Stimulated activated CD4-positive, alpha-beta T cell treated with anti-CD3 and anti-CD28 coated beads, TNF-alpha, amount 100 ng/mL, for 4 hours (primary cell): Measurements from ENCODE around the gene CNIH3.

Experiments used
- DNase-seq, 3 experiments: peaks; one replicate each; pipeline ENCODE4 v3.0.0-alpha.2; 2020; ENCODE audit warnings: low read depth in 3 of 3

Gene CNIH3

DNA sequence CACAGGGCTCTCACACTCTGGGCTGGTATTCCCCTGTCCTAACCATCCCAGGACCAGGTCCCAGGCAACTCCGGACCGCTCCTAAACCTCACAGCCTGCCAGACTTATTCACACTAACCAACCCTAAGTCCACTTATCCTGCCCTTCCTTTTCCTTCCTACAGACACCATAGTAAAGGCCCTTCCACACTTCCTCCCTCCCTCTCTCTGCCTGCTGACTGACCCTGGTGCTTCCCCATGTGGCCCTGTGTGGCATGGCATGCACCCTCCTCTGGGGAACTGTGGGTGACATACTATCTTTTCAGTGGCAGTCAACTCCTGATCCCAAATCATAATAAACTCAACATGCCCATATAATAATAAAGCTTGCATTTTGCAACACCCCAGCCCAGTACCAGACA is 158.3 kb downstream of the CNIH3 start:
- no peak for DNase-seq

DNA sequence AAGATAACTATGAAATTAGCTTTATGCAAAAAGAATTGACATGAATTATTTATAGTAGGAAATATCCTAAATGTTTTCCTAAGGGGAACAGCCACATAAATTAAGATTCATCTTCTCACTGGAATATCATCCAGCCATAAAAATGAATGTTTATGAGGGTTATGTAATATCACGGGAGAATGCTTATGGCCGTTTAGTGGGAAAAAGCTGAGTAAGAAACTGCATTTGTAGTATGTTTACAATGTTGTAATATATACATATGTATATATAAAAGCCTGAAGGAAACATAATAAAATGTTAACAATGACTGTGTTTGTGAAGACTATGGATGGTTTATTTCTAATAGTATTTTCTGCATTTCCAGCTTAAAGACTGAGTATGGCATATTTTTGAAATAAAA is 161.1 kb downstream of the CNIH3 start:
- DNase-seq: no peak

DNA sequence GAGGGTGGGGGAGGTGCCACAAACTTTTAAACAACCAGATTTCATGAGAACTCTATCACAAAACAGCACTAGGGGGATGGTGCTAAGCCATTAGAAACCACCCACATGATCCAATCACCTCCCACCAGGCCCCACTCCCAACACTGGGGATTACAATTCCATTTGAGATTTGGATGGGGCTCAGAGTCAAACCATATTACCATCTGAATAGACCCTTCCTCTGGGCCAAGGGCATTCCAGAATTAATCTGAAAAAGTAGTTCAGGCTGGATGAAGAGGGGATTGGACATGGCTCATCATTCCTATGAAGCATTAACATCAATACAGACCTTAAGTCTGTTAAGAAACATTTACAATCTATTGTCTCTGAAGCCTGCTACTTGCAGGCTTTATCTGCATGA is 163.4 kb downstream of the CNIH3 start:
- DNase-seq: no peak

DNA sequence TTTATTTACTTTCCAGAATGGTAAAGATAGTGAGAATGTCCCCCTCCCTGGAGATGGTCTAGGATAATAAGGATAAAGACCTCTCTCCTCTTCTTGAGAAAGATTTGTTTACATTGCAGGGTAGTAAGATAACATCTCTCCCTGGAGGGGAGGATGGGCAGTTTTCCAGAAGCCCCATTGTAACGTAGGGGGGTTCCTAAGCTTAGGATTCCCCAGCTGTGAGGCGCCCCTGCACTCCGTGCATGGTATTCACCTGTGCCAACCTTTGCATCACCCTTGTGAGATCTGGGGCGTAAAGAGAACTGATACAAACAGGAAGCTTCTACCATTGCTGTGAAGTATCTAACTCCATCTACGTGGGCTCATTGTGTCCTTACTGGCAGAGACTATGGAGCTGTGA is 164.6 kb downstream of the CNIH3 start:
- DNase-seq: no peak

- DNase-seq: no peak
These were observed 165.7 kb downstream of the CNIH3 start for GRCh38 chr1:224781800-224782199.

DNA sequence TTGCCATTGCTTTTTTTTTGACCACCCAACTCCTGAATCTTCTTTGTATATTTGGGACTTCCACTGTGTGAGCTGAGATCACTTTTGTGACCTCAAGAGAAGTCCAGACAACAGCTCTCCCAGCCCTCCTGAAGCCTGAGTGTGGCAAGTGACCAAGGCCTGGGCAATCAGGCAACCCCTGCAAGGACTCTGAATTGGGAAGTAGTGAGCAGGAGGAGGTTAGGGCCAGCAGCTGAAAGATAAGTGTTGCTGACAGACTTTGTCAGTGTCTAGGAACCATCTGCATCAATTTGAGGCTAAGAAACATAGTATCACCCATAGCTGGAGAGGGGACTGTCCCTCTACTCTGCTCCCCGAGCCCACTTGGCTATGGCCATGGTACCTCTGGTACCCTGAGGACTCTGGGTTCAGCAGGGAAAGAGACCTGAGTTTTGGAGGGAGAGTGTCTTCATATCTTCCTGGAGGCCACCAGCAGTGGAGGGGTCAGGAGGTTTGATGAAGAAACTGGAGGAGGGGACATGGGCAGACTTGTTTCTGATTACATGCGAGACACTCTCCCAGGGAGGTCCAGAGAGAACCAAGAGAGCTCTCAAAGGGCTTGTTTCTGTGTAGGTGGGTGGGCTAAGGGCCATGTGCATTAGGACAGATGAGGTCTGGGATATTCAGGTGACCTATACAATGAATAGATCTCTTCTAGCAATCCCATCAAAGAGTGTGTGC is 166.3 kb downstream of the CNIH3 start:
- DNase-seq: no peak

DNA sequence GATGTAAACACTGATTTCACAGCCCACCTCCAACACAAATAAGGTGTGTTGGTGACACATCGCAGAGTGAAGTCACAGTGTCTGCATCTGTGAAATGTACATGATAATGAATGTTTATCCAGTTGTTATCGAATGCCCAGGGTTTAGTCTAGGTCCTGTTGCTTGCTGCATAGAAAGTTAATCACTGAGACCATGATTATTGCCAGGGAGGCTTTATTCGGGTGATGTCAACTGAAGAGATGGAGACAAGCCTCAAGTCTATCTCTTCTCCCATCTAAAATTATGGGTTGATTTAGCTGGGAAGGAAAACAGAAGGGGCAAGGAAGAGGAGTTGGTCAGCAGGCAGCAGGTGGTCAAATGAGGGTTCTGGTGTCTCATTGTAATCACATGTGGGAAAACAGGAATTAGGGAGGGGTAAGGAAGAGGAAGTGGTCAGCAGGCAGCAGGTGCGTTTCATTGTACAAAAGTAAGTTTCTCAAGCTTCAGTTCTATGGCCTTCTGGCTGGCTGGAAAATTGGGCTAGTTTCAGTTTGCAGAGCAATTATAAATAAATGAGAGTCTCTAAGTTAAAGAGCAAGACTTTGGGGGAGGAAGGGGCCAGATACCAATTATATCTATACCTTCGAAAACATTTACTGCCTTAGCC is 167.0 kb downstream of the CNIH3 start:
- no peak for DNase-seq

GRCh38 chr1:224784265-224785039 is 168.3 kb downstream of the CNIH3 start:
- no peak for DNase-seq

DNA sequence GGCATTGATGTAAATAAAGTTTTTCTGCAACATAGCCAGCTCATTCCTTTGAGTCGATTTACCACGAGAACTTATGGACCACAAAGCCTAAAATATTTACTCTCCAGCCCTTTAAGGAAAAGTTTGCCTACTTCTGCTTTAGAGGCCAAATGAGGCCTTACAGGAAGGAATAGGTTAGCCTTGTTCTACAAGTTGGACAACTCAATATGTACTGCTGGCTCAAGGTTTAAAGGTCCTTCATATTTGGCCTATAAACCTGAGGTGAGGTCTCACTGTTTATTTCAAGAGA is 168.9 kb downstream of the CNIH3 start:
- DNase-seq: no peak

- DNase-seq: no peak
These were observed 169.5 kb downstream of the CNIH3 start for GRCh38 chr1:224785622-224786021.

DNA sequence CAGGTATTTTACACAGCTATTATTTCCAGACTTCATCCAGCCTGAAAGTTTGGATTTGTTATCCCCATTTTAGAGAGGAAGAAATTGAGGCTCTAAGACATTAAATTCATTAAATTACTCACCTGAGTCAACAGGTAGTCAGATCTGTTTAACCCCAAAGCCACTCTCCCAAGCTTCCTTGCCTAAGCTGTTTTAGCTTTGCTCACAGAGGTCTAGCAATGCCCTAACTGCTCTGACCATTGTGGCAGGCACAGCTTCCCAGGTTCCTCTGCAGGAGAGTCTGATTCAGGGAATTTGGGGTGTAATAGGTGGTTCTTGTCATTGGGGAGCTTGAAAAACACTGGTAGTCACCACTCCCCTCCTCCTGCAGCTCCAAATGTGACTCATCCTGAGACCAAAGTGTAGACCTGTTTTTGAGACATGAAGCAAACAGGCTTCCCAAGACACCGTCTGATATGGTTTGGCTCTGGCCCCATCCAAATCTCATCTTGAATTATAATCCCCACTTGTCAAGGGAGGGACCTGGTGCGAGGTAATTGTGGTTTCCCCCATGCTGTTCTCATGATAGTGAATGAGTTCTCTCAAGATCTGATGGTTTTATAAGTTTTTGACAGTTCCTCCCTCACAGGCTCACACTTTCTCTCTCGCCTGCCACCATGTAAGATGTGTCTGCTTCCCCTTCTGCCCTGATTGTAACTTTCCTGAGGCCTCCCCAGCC is 170.6 kb downstream of the CNIH3 start:
- no peak for DNase-seq

GRCh38 chr1:224789311-224789710 is 173.2 kb downstream of the CNIH3 start:
- DNase-seq: no peak
